VCaP (cell line): ENCODE data around the gene NARS2.

Source experiments
- H3K27ac ChIP-seq: fragments of 450-650 bp; 2 replicates; pipeline ENCODE4 v1.5.1; 2017
- TF ChIP-seq, protein P1 (sequence below): fragments of 450-650 bp; conservative IDR thresholded peaks from 2 replicates; pipeline ENCODE4 v1.5.1; 2017; ENCODE audit warnings: mild to moderate bottlenecking, moderate library complexity

The NARS2 gene

DNA sequence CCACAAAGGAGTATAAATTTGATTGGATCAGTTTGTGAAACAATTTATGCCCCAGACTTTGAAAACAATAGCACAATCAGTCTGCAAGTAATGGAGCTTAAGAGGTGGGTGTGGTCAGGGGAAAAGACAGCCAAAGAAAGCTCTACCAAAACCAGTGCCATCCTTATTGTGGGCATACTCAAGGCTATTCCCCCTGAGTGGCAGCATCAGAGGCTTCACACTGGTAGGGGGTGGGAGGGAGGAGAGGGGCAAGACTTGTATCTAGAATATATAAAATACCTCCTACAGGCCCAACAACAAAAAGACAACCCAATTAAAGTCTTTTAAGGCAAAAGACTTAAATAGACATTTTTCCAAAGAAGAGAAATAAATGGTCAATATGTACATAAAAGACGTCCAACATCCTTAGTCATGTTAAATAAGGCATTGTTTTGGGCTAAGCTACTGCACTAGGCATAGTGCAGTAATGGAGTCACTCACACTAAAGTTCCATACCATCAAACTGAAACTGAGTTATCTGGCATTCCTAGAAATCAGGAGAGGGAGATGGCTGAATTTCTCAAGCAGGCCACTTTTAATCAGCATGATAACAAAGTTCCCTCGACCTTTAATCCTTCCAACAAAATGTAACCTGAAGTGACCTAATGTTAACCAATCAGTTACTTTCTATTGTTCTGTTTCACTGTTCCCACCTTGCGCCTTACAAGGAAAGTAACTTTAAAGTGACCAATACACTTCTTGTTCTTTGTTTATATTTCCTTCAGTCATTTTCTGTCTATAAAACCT, 24.8 kb downstream of the NARS2 start:
- TF ChIP-seq, protein P1, sequence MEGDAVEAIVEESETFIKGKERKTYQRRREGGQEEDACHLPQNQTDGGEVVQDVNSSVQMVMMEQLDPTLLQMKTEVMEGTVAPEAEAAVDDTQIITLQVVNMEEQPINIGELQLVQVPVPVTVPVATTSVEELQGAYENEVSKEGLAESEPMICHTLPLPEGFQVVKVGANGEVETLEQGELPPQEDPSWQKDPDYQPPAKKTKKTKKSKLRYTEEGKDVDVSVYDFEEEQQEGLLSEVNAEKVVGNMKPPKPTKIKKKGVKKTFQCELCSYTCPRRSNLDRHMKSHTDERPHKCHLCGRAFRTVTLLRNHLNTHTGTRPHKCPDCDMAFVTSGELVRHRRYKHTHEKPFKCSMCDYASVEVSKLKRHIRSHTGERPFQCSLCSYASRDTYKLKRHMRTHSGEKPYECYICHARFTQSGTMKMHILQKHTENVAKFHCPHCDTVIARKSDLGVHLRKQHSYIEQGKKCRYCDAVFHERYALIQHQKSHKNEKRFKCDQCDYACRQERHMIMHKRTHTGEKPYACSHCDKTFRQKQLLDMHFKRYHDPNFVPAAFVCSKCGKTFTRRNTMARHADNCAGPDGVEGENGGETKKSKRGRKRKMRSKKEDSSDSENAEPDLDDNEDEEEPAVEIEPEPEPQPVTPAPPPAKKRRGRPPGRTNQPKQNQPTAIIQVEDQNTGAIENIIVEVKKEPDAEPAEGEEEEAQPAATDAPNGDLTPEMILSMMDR: no peak
- H3K27ac ChIP-seq: no peak overlapping the region

GRCh38 chr11:78548911-78549590, 25.6 kb downstream of the NARS2 start:
- H3K27ac ChIP-seq: no peak overlapping the region
- TF ChIP-seq, protein P1: no peak

DNA sequence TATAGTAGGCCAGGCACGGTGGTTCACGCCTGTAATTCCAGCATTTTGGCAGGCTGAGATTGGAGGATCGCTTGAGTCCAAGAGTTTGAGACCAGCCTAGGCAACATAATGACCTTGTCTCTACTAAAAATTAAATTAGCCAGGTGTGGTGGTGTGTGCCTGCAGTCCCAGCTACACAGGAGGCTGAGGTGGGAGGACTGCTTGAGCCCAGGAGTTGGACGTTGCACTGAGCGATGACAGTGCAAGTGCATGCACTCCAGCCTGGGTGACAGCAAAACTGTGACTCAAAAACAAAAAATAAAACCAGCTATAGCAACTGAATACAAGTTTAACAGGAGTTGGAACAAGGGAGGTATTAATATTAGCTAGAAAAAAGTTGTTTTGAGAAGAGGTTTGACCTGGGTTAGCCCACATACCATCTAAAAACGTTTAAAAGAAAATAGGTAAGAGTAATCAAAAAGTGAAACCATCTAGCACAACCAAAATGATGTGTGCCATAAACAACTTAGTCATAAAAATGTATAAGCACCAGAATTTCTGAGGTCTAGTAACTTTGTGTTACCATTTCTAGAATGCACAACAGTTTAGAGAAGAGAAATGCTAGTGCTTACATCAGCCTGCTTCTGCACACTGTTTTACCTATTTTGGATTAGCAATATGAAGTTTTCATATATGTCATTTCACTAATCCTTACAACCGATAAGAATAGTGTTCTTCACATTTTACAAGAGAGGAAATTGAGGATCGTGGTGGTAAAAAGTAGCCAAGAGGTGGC, 26.5 kb downstream of the NARS2 start:
- TF ChIP-seq, protein P1: no peak
- H3K27ac ChIP-seq: no peak overlapping the region

- peak overlapping the region; percentile 56 for H3K27ac ChIP-seq
- TF ChIP-seq, protein P1: no peak
These were observed 32.7 kb downstream of the NARS2 start for GRCh38 chr11:78542007-78542406.

DNA sequence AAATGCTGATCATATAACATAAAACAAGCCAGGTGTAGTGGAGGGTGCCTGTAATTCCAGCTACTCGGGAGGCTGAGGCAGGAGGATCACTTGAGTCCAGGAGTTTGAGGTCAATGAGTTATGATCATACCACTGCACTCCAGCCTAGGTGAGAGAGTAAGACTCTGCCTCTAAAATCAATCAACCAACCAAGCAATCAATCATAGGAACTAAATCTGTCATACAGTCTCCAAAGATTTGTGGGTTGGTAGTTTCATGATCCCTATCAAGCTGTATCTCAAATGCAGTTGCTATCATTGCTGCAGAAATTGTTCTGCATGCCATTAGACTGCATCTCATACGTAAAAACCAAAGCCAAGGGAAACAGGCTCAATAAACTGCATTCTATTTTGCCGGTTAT, 33.1 kb downstream of the NARS2 start:
- TF ChIP-seq, protein P1: no peak

DNA sequence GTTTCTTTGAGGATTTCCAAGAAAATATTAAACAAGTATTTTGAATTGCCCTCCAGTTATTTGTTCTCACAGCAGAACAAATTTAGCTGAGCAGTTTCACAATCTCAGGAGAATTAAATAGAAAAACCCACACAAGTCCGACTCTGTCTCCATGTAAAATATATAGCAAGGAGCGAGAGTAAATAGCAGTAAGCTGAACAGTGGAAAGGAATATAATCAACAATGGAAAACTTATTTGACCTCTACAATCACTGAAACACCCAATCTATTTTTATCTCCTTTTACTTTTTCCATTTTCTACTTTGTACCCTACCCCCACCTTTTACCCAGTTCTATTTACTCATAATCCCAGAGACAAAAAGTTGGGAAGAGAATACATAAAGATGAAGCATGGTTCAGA, 34.4 kb downstream of the NARS2 start:
- no peak overlapping the region for H3K27ac ChIP-seq
- TF ChIP-seq, protein P1: no peak

More for the DNA sequence above, 33.1 kb downstream of the NARS2 start:
- peak overlapping the region; percentile 56 for H3K27ac ChIP-seq

GRCh38 chr11:78539506-78539905, 35.2 kb downstream of the NARS2 start:
- no peak overlapping the region for H3K27ac ChIP-seq
- TF ChIP-seq, protein P1: no peak
